ENCODE data around the gene CLOCK. TPM values are rescaled to one million over a fixed set of nuclear protein-coding genes. Genes with fewer than 3 reads are reported as not detected.

Gene CLOCK
- total RNA-seq, 4 donors from 2014 or later, result 21.9 to 60.7 (median 34.2) TPM

GRCh38 chr4:55568905-55569504 lies 22.3 kb upstream of the CLOCK start:
- DNase-seq, result no peak
- no peak overlapping the region for H3K4me3 ChIP-seq
- no peaks in the 10 kb centered on the region for H3K36me3 ChIP-seq
- no peak for ATAC-seq
- in situ Hi-C loops (cut with MboI; ENCODE audit: low sequenced_read_pairs in 4 of 4), result loop anchor here in 1 of 4 donors (25.0 kb wide), 1 partner anchor 582 kb away; no protein-coding TSS in a partner anchor
- H3K4me1 ChIP-seq, result no peaks in the 10 kb centered on the region
- no peaks in the 10 kb centered on the region for H3K27me3 ChIP-seq
- no peak overlapping the region for H3K27ac ChIP-seq
- no peak for TF ChIP-seq CTCF (IDR thresholded peaks at IDR 0.05 in 4 of 5, conservative IDR thresholded peaks at IDR 0.05 in 1 of 5)
- TF ChIP-seq POLR2A (IDR thresholded peaks at IDR 0.05), result no peak
- H3K9me3 ChIP-seq, result no peaks in the 10 kb centered on the region
- intact Hi-C loops (cut with DNase I; ENCODE audit: low total_unique reads), result no loop called here

- Histone ChIP-seq H3K27me3 (no peaks in the 10 kb centered on the region), H3K4me1 (no peaks in the 10 kb centered on the region), H3K9me3 (no peaks in the 10 kb centered on the region), H3K36me3 (no peaks in the 10 kb centered on the region), H3K27ac (no peak overlapping the region), H3K4me3 (no peak overlapping the region)
- no peak for TF ChIP-seq POLR2A (IDR thresholded peaks at IDR 0.05)
- TF ChIP-seq CTCF (IDR thresholded peaks at IDR 0.05 in 4 of 5, conservative IDR thresholded peaks at IDR 0.05 in 1 of 5), result no peak
- intact Hi-C loops (cut with DNase I; ENCODE audit: low total_unique reads) (no loop called here), in situ Hi-C loops (cut with MboI; ENCODE audit: low sequenced_read_pairs in 4 of 4) (loop anchor here in 1 of 4 donors (25.0 kb wide), 1 partner anchor 575 kb away; no protein-coding TSS in a partner anchor)
- no peak for ATAC-seq
- no peak for DNase-seq
Measured at GRCh38 chr4:55561889-55562288, 15.2 kb upstream of the CLOCK start.

- in situ Hi-C loops (cut with MboI; ENCODE audit: low sequenced_read_pairs in 4 of 4), result loop anchor here in 1 of 4 donors (25.0 kb wide), 1 partner anchor 573 kb away; no protein-coding TSS in a partner anchor
- Histone ChIP-seq H3K27me3 (no peaks in the 10 kb centered on the region), H3K9me3 (no peaks in the 10 kb centered on the region), H3K4me1 (no peaks in the 10 kb centered on the region), H3K27ac (no peak overlapping the region), H3K4me3 (no peak overlapping the region), H3K36me3 (no peaks in the 10 kb centered on the region)
- TF ChIP-seq CTCF (IDR thresholded peaks at IDR 0.05 in 4 of 5, conservative IDR thresholded peaks at IDR 0.05 in 1 of 5) (no peak), POLR2A (IDR thresholded peaks at IDR 0.05) (no peak)
- intact Hi-C loops (cut with DNase I; ENCODE audit: low total_unique reads), result no loop called here
- ATAC-seq (no peak), DNase-seq (no peak)
Measured at GRCh38 chr4:55560096-55560495, 13.4 kb upstream of the CLOCK start.

GRCh38 chr4:55554453-55555030 lies 7.8 kb upstream of the CLOCK start:
- no peak for TF ChIP-seq POLR2A (IDR thresholded peaks at IDR 0.05)
- peak in 2 of 5 experiments; percentile 34 to 52 for TF ChIP-seq CTCF (IDR thresholded peaks at IDR 0.05 in 4 of 5, conservative IDR thresholded peaks at IDR 0.05 in 1 of 5)
- intact Hi-C loops (cut with DNase I; ENCODE audit: low total_unique reads) (no loop called here), in situ Hi-C loops (cut with MboI; ENCODE audit: low sequenced_read_pairs in 4 of 4) (loop anchor here in 1 of 4 donors (25.0 kb wide), 1 partner anchor 567 kb away; no protein-coding TSS in a partner anchor)
- H3K27me3 ChIP-seq, result no peaks in the 10 kb centered on the region
- no peak for DNase-seq
- no peaks in the 10 kb centered on the region for H3K4me1 ChIP-seq
- H3K4me3 ChIP-seq, result no peak overlapping the region
- H3K27ac ChIP-seq, result no peak overlapping the region
- no peaks in the 10 kb centered on the region for H3K9me3 ChIP-seq
- no peaks in the 10 kb centered on the region for H3K36me3 ChIP-seq
- ATAC-seq, result no peak
